K562 (cell line): ENCODE results near the gene PRCC. TPM values are rescaled to one million over a fixed set of nuclear protein-coding genes. Genes with fewer than 3 reads are reported as not detected.

Experiments
- CTCF ChIP-seq, 3 experiments: IDR thresholded peaks in 2 of 3; conservative IDR thresholded peaks in 1 of 3; 2 replicates each; pipeline ENCODE4 v1.5.1; 2011 to 2012; ENCODE audit warnings: low read length in 3 of 3, mild to moderate bottlenecking in 3 of 3, control low read depth in 2 of 3, improper control_type of control experiment in 1 of 3, inconsistent platforms in 1 of 3, low read depth in 1 of 3, mixed read lengths in 1 of 3, moderate library complexity in 1 of 3; ENCODE audit not compliant: insufficient read depth in 2 of 3
- HOXB6 ChIP-seq: fragments of 250-450 bp; sonication (Bioruptor Pico); IDR thresholded peaks from 2 replicates; pipeline ENCODE4 v1.5.1; 2022; ENCODE audit warnings: mild to moderate bottlenecking, borderline replicate concordance
- L3MBTL2 ChIP-seq: fragments of 450-650 bp; IDR thresholded peaks from 2 replicates; pipeline ENCODE4 v1.6.1; 2016; ENCODE audit warnings: mild to moderate bottlenecking, moderate library complexity
- MTF1 ChIP-seq: fragments of 250-450 bp; sonication (Bioruptor Pico); IDR thresholded peaks from 2 replicates; pipeline ENCODE4 v1.9.0; 2021; ENCODE audit warnings: moderate library complexity, mild to moderate bottlenecking, inconsistent platforms, borderline replicate concordance
- NFIC ChIP-seq: fragments of 450-650 bp; IDR thresholded peaks from 2 replicates; pipeline ENCODE4 v1.6.1; 2017; ENCODE audit warnings: mild to moderate bottlenecking, inconsistent platforms
- NR4A1 ChIP-seq, 2 experiments: fragments of 250-450 bp in 1 of 2; fragments of 450-650 bp in 1 of 2; sonication (Bioruptor Pico) in 1 of 2; IDR thresholded peaks; 2 replicates each; pipeline versions ENCODE4 v1.4.0 to v1.6.1; 2016 to 2020; ENCODE audit warnings: mild to moderate bottlenecking in 2 of 2, missing compliant biosample characterization in 1 of 2, missing genetic modification characterization in 1 of 2, moderate library complexity in 1 of 2
- PCBP2 ChIP-seq: fragments of 200-400 bp; formaldehyde crosslinking; IDR thresholded peaks from 2 replicates; pipeline ENCODE4 v1.6.1; 2018; ENCODE audit warnings: low read length, low read depth, mild to moderate bottlenecking, moderate library complexity; ENCODE audit not compliant: poor library complexity, severe bottlenecking
- PHB ChIP-seq: fragments of 250-450 bp; sonication (Bioruptor Pico); IDR thresholded peaks from 2 replicates; pipeline ENCODE4 v1.5.0; 2021
- PHF21A ChIP-seq: fragments of 450-650 bp; IDR thresholded peaks from 2 replicates; pipeline ENCODE4 v1.6.1; 2017; ENCODE audit warnings: low read depth, borderline replicate concordance
- RCOR1 ChIP-seq, 2 experiments: IDR thresholded peaks; 2 replicates each; pipeline ENCODE4 v1.6.1; 2012; ENCODE audit warnings: low read depth in 2 of 2, low read length in 2 of 2, borderline replicate concordance in 1 of 2, improper control_type of control experiment in 1 of 2
- SOX6 ChIP-seq: fragments of 450-650 bp; IDR thresholded peaks from 2 replicates; pipeline ENCODE4 v1.6.1; 2014; ENCODE audit warnings: mild to moderate bottlenecking
- STAG1 ChIP-seq: sonication (generic); formaldehyde crosslinking; IDR thresholded peaks from 2 replicates; pipeline ENCODE4 v1.5.0; 2020; ENCODE audit warnings: missing genetic modification reagents, borderline replicate concordance
- STAT5B ChIP-seq: fragments of 250-450 bp; sonication (Bioruptor Pico); IDR thresholded peaks from 2 replicates; pipeline ENCODE4 v1.8.0; 2021; ENCODE audit warnings: mild to moderate bottlenecking, inconsistent platforms
- TRIM25 ChIP-seq: fragments of 450-650 bp; IDR thresholded peaks from 2 replicates; pipeline ENCODE4 v1.7.0; 2016; ENCODE audit warnings: borderline replicate concordance
- ZBTB11 ChIP-seq, 3 experiments: fragments of 200-800 bp in 1 of 3; fragments of 250-450 bp in 1 of 3; fragments of 450-650 bp in 1 of 3; sonication (Bioruptor Pico) in 1 of 3; sonication (Bioruptor generic) in 1 of 3; formaldehyde crosslinking in 1 of 3; IDR thresholded peaks; 2 replicates each; pipeline versions ENCODE4 v1.6.1 to v1.8.0; 2016 to 2022; ENCODE audit warnings: mild to moderate bottlenecking in 2 of 3, missing genetic modification characterization in 2 of 3, missing compliant biosample characterization in 1 of 3, moderate library complexity in 1 of 3
- ZFP36 ChIP-seq: fragments of 150-350 bp; IDR thresholded peaks from 2 replicates; pipeline ENCODE4 v1.6.1; 2018; ENCODE audit warnings: low read length, low read depth; ENCODE audit not compliant: partially characterized antibody
- ZNF280A ChIP-seq: fragments of 450-650 bp; IDR thresholded peaks from 2 replicates; pipeline ENCODE4 v1.6.1; 2018; ENCODE audit warnings: mild to moderate bottlenecking, low read depth; ENCODE audit not compliant: partially characterized antibody
- ZNF707 ChIP-seq: fragments of 250-450 bp; sonication (Bioruptor Pico); conservative IDR thresholded peaks from 2 replicates; pipeline ENCODE4 v1.8.0; 2022; ENCODE audit warnings: inconsistent platforms, mild to moderate bottlenecking, moderate library complexity
- polyA plus RNA-seq, 8 experiments: library from polyadenylated mRNA; depleted of rRNA in 4 of 8; stranded (reverse) in 5 of 8; unstranded in 3 of 8; fragments of >200 nt; fragmentation: Nextera tagmentation in 2 of 8; fragmentation: Illumina TruSeq in 1 of 8; extraction: Ambion mirVana in 2 of 8; extraction: Trizol in 1 of 8; gene quantifications; 2 replicates each; pipeline versions ENCODE4 v1.2.1 to v1.2.3, GENCODE V29; 2011 to 2014; ENCODE audit warnings: inconsistent platforms in 1 of 8, missing spikeins in 1 of 8
- total RNA-seq, 7 experiments: library from RNA; depleted of rRNA in 6 of 7; stranded (reverse); fragments of >200 nt in 6 of 7; fragmentation: Illumina TruSeq in 2 of 7; extraction: Trizol in 2 of 7; gene quantifications; 2 replicates each; pipeline versions ENCODE4 v1.2.1 to v1.2.3, GENCODE V29; 2011 to 2021; ENCODE audit warnings: low replicate concordance in 1 of 7

The PRCC gene
- total and polyA plus RNA-seq, 9 of the 15 experiments (the other 6 are each of a cell fraction or from before 2014, with no cell fraction given), result 23.9 to 201 (median 41.1) TPM

GRCh38 chr1:156751757-156752481 lies 15.4 kb upstream of the PRCC start (continued):
- TF ChIP-seq NFIC (peak; percentile 33; the same call in 1 of the 2 replicates), RCOR1 (IDR thresholded peaks at IDR 0.05; ENCODE audit: borderline replicate concordance in 1 of 2, low read depth in 2 of 2, low read length in 2 of 2) (peak in 1 of 2 experiments; percentile 70; a peak in 2 of 4 replicates), PHF21A (no peak), CTCF (IDR thresholded peaks at IDR 0.05 in 2 of 3, conservative IDR thresholded peaks at IDR 0.05 in 1 of 3; ENCODE audit: insufficient read depth in 2 of 3, low read depth in 1 of 3, low read length in 3 of 3) (peak in 1 of 3 experiments; percentile 26; a peak in 1 of 6 replicates), NR4A1 (CRISPR knock-in tag; IDR thresholded peaks at IDR 0.05) (no peak), NR4A1 (tag; IDR thresholded peaks at IDR 0.05) (no peak), STAT5B (no peak), ZNF280A (no peak), ZFP36 (no peak), HOXB6 (CRISPR knock-in tag) (no peak), PCBP2 (peak; percentile 40), PHB (CRISPR knock-in tag) (no peak), ZNF707 (CRISPR knock-in tag) (no peak), STAG1 (peak; percentile 42; the same call in 1 of the 2 replicates), MTF1 (no peak), TRIM25 (no peak), L3MBTL2 (peak; percentile 89), SOX6 (no peak), ZBTB11 (CRISPR knock-in tag; IDR thresholded peaks at IDR 0.05) (no peak; a peak in 1 of 6 replicates)
